ENCODE results near the gene CADM2.

The CADM2 gene

DNA sequence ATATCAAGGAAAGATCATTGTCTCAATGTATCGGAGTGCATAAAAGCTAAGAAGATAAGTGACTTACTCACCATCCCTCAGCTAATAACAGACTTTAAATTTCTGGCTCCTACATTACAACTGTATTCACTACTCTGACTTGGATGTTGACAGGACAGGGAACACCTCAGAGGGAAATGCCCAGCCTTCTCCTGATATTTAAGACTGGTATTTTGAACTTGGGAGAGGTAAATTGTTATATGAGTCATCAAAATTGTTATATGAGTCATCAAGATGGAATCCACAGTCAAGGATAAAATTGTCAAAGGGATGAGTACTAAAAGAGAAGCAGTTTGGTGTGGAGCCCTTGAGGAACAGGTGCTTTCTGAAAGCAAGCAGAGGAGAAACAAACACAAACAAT lies 1070.8 kb downstream of the CADM2 start:
- H3K36me3 ChIP-seq (ENCODE audit: control insufficient read depth, insufficient read depth, low read length) = no peaks in the 10 kb centered on the region
- H3K4me3 ChIP-seq (replicated peaks; ENCODE audit: low read depth, low read length) = no peak overlapping the region
- no peak for DNase-seq (ENCODE audit: extremely low read depth, insufficient read length)
- TF ChIP-seq, protein P1, sequence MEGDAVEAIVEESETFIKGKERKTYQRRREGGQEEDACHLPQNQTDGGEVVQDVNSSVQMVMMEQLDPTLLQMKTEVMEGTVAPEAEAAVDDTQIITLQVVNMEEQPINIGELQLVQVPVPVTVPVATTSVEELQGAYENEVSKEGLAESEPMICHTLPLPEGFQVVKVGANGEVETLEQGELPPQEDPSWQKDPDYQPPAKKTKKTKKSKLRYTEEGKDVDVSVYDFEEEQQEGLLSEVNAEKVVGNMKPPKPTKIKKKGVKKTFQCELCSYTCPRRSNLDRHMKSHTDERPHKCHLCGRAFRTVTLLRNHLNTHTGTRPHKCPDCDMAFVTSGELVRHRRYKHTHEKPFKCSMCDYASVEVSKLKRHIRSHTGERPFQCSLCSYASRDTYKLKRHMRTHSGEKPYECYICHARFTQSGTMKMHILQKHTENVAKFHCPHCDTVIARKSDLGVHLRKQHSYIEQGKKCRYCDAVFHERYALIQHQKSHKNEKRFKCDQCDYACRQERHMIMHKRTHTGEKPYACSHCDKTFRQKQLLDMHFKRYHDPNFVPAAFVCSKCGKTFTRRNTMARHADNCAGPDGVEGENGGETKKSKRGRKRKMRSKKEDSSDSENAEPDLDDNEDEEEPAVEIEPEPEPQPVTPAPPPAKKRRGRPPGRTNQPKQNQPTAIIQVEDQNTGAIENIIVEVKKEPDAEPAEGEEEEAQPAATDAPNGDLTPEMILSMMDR (IDR thresholded peaks at IDR 0.05; ENCODE audit: insufficient read depth, low read length, poor library complexity, severe bottlenecking) = no peak
- no peaks in the 10 kb centered on the region for H3K27me3 ChIP-seq (replicated peaks; ENCODE audit: control insufficient read depth, insufficient read depth, low read length)

DNA sequence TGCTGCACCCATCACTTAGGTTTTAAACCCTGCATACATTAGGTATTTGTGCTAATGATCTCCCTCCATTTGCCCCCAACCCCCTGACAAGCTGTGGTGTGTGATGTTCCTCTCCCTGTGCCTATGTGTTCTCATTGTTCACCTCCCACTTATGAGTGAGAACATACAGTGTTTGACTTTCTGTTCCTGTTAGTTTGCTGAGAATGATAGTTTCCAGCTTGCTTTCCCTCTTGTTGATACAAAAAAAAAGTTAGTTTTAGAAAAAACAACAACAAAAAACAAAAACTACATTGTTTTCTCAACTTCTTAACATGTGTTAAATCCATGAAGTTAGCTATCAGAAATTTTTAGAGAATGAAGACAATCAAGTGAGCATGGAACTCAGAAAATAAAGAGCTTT lies 1079.1 kb downstream of the CADM2 start:
- no peak for DNase-seq (ENCODE audit: extremely low read depth, insufficient read length)
- no peak overlapping the region for H3K4me3 ChIP-seq (replicated peaks; ENCODE audit: low read depth, low read length)
- TF ChIP-seq, protein P1 (IDR thresholded peaks at IDR 0.05; ENCODE audit: insufficient read depth, low read length, poor library complexity, severe bottlenecking) = no peak
- H3K27me3 ChIP-seq (replicated peaks; ENCODE audit: control insufficient read depth, insufficient read depth, low read length) = no peaks in the 10 kb centered on the region
- H3K36me3 ChIP-seq (ENCODE audit: control insufficient read depth, insufficient read depth, low read length) = no peaks in the 10 kb centered on the region

DNA sequence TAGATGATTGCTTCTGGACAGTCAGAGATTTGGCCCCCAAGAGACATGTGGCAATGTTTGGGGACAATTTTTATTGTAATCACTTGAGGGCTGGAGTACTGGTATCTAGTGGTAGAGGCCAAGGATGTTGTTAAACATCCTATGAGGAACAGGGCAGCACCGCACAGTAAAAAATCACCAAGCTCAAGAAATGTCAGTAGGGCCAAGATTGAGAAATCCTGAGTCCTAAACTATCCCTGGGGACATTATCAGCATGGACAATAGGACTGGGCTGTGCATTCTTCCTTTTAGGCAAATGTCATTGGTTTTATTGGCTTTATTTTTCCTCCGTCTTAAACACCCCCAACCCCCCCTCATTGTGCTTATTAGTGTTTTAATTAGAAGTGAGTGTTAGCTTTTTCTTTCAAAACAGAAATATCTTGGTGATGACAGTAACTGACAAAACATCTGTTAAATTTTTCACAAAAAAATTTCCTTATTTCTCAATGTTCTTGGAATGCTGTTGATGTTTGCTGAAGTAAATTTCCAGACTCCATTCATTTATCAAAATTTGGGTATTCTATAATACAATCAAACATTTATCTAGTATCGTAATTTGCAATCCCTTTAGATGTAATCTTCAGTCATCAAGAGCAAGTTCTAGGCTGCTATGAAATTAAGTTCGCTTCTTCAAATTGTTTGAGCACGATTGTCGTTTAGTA lies 1087.8 kb downstream of the CADM2 start:
- no peak for DNase-seq (ENCODE audit: extremely low read depth, insufficient read length)
- Histone ChIP-seq H3K36me3 (ENCODE audit: control insufficient read depth, insufficient read depth, low read length) (no peaks in the 10 kb centered on the region), H3K27me3 (replicated peaks; ENCODE audit: control insufficient read depth, insufficient read depth, low read length) (no peaks in the 10 kb centered on the region), H3K4me3 (replicated peaks; ENCODE audit: low read depth, low read length) (no peak overlapping the region)
- TF ChIP-seq, protein P1 (IDR thresholded peaks at IDR 0.05; ENCODE audit: insufficient read depth, low read length, poor library complexity, severe bottlenecking) = no peak

DNA sequence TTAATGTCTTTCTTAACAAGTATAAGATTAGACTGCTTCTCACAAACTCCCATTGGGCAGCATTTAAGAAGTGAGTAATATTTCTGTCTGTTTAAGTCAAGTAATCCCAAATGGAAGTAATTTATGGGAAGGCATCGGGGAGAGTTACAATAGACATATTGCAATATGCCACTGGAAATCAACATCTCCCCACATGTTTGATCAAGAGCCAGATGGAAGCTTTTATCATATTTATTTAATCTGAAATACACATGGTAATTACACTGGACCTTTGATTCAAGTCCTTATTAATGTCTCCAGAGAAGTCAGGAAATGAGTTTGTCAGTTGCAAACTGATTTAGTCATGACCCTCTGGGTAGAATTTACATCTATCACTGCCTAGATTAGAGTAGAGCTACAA lies 1088.4 kb downstream of the CADM2 start:
- Histone ChIP-seq H3K4me3 (replicated peaks; ENCODE audit: low read depth, low read length) (no peak overlapping the region), H3K27me3 (replicated peaks; ENCODE audit: control insufficient read depth, insufficient read depth, low read length) (no peaks in the 10 kb centered on the region), H3K36me3 (ENCODE audit: control insufficient read depth, insufficient read depth, low read length) (no peaks in the 10 kb centered on the region)
- DNase-seq (ENCODE audit: extremely low read depth, insufficient read length) = no peak
- TF ChIP-seq, protein P1 (IDR thresholded peaks at IDR 0.05; ENCODE audit: insufficient read depth, low read length, poor library complexity, severe bottlenecking) = no peak

DNA sequence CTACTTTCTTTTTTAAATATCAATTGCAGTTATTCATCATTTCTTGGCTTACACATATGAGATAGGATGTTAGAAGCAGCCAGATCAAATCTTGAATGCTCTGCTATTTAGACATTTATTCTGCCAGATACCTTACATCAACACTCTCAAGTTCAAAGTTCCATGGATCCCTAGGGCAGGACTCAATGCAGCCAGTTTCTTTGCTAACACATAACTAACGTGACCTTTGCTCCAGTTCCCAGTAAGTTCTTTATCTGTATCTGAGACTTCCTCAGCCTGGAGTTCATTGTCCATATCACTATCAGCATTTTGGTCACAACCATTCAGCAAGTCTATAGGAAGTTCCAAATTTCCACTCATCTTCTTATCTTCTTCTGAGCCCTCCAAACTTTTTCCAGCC lies 1092.3 kb downstream of the CADM2 start:
- no peaks in the 10 kb centered on the region for H3K27me3 ChIP-seq (replicated peaks; ENCODE audit: control insufficient read depth, insufficient read depth, low read length)
- TF ChIP-seq, protein P1 (IDR thresholded peaks at IDR 0.05; ENCODE audit: insufficient read depth, low read length, poor library complexity, severe bottlenecking) = no peak
- no peak overlapping the region for H3K4me3 ChIP-seq (replicated peaks; ENCODE audit: low read depth, low read length)
- no peak for DNase-seq (ENCODE audit: extremely low read depth, insufficient read length)
- no peaks in the 10 kb centered on the region for H3K36me3 ChIP-seq (ENCODE audit: control insufficient read depth, insufficient read depth, low read length)

DNA sequence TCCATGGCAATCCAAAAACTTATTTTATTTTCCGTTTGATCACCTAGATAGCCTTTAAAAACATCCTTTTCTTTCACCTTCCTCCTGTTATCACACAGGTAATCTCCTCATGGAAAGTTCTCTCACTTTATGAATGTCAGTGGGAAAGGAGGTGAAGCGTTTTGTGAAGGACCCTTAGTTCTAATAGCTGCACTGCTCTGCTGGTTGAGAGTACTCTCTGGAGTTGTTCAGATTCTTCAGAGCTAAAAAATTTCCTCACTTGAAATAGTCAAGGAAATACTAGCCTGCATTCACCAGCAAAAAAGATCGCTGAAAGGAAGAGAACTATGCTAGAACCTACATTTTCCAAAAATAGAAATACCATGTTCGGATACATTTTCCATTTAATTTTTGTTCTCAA lies 1097.2 kb downstream of the CADM2 start:
- Histone ChIP-seq H3K27me3 (replicated peaks; ENCODE audit: control insufficient read depth, insufficient read depth, low read length) (no peaks in the 10 kb centered on the region), H3K36me3 (ENCODE audit: control insufficient read depth, insufficient read depth, low read length) (no peaks in the 10 kb centered on the region), H3K4me3 (replicated peaks; ENCODE audit: low read depth, low read length) (no peak overlapping the region)
- TF ChIP-seq, protein P1 (IDR thresholded peaks at IDR 0.05; ENCODE audit: insufficient read depth, low read length, poor library complexity, severe bottlenecking) = no peak
- DNase-seq (ENCODE audit: extremely low read depth, insufficient read length) = no peak

All from GM06990 (cell line).